HepG2 (cell line): Measurements from ENCODE around the gene MLN. TPM values are rescaled to one million over a fixed set of nuclear protein-coding genes. Genes with fewer than 3 reads are reported as not detected.
A peak's percentile ranks its signal among the peaks of the same experiment; 100 is the strongest.

Experiments used
- ATAC-seq: fragments of 200-7000 bp; cut with Tn5 transposase; 3 replicates; pipeline ENCODE4 v1.9.1; 2020; ENCODE audit warnings: mild to moderate bottlenecking, moderate library complexity
- BruUV-seq: library from RNA; stranded (reverse); fragments of 400-500 nt; replicated peaks from 2 replicates; lab custom pipeline; 2021; lab: Mats Ljungman, UMichigan
- CTCF ChIA-PET: fragments of 300-600 bp; formaldehyde crosslinking; extraction: SDS; loops from one replicate; lab custom pipeline; 2021; ENCODE audit warnings: low total read pairs, inconsistent platforms, low intra/inter-chr PET ratio; lab: Yijun Ruan, JAX
- POLR2A ChIA-PET: fragments of 350-600 bp; sonication (Branson Sonifier 250); formaldehyde crosslinking; loops from one replicate; lab custom pipeline; 2020; ENCODE audit warnings: antibody characterized with exemption, inconsistent platforms; lab: Yijun Ruan, JAX
- DNase-seq: peaks from one replicate; pipeline ENCODE4 v3.0.0-alpha.2; 2015; ENCODE audit warnings: low spot score
- FAIRE-seq: peaks from 3 replicates; lab custom pipeline; 2011; peaks lifted over from hg19 to GRCh38; lab: Jason Lieb, UNC
- H2AFZ ChIP-seq: one replicate; pipeline ENCODE4 v1.6.1; 2011; ENCODE audit warnings: low read length, inconsistent platforms
- H3K27ac ChIP-seq: fragments of 300-600 bp; 3 replicates; pipeline ENCODE4 v1.8.0; 2011; ENCODE audit warnings: mixed run types, mild to moderate bottlenecking, mixed read lengths, low read length, inconsistent platforms; ENCODE audit not compliant: insufficient read depth; ENCODE audit errors: extremely low read length
- H3K27me3 ChIP-seq, 2 experiments: fragments of 200-600 bp in 1 of 2; 2 replicates in 1 of 2; 3 replicates in 1 of 2; pipeline versions ENCODE4 v1.6.0 to v1.8.0; 2011; ENCODE audit warnings: low read length in 2 of 2, mild to moderate bottlenecking in 2 of 2, moderate library complexity in 2 of 2, inconsistent platforms in 1 of 2; ENCODE audit not compliant: insufficient read depth in 2 of 2, control insufficient read depth in 1 of 2
- H3K36me3 ChIP-seq, 2 experiments: fragments of 200-600 bp in 1 of 2; replicated peaks in 1 of 2; 2 replicates in 1 of 2; 3 replicates in 1 of 2; pipeline versions ENCODE4 v1.5.1 to v1.8.0; 2011; ENCODE audit warnings: low read length in 2 of 2, inconsistent platforms in 1 of 2; ENCODE audit not compliant: insufficient read depth in 2 of 2, control insufficient read depth in 1 of 2
- H3K4me1 ChIP-seq: 2 replicates; pipeline ENCODE4 v1.5.1; 2012; ENCODE audit warnings: low read length, inconsistent platforms; ENCODE audit not compliant: insufficient read depth
- H3K4me2 ChIP-seq: 2 replicates; pipeline ENCODE4 v1.6.0; 2011; ENCODE audit warnings: low read depth, low read length, inconsistent platforms
- H3K4me3 ChIP-seq, 3 experiments: fragments of 200-600 bp in 1 of 3; sonication (generic), shearing (Covaris generic) in 1 of 3; replicated peaks in 1 of 3; 2 replicates each; pipeline ENCODE4 v1.5.1; 2011 to 2016; ENCODE audit warnings: low read length in 3 of 3, inconsistent platforms in 2 of 3, low read depth in 2 of 3, mild to moderate bottlenecking in 2 of 3, control low read depth in 1 of 3, mixed read lengths in 1 of 3; ENCODE audit not compliant: insufficient read depth in 1 of 3
- H3K79me2 ChIP-seq: one replicate; pipeline ENCODE4 v1.6.1; 2011; ENCODE audit warnings: low read length, inconsistent platforms; ENCODE audit not compliant: insufficient read depth
- H3K9ac ChIP-seq: 2 replicates; pipeline ENCODE4 v1.6.0; 2011; ENCODE audit warnings: mild to moderate bottlenecking, low read depth, low read length, inconsistent platforms; ENCODE audit not compliant: insufficient read depth
- H3K9me3 ChIP-seq: 2 replicates; pipeline ENCODE4 v1.5.1; 2012; ENCODE audit warnings: mild to moderate bottlenecking, low read length
- H4K20me1 ChIP-seq: 2 replicates; pipeline ENCODE4 v1.6.0; 2011; ENCODE audit warnings: inconsistent platforms, mild to moderate bottlenecking, low read length, moderate library complexity; ENCODE audit not compliant: insufficient read depth
- FOXA1 ChIP-seq, 2 experiments: fragments of 450-650 bp in 1 of 2; sonication (generic) in 1 of 2; formaldehyde crosslinking in 1 of 2; IDR thresholded peaks; 2 replicates each; pipeline versions ENCODE4 v1.4.0 to v1.6.1; 2016 to 2020; ENCODE audit warnings: missing genetic modification reagents in 1 of 2
- MAFF ChIP-seq: IDR thresholded peaks from 2 replicates; pipeline ENCODE4 v1.6.1; 2011; ENCODE audit warnings: low read depth, low read length, improper control_type of control experiment
- MAFK ChIP-seq, 2 experiments: IDR thresholded peaks in 1 of 2; conservative IDR thresholded peaks in 1 of 2; 2 replicates each; pipeline ENCODE4 v1.6.1; 2011; ENCODE audit warnings: improper control_type of control experiment in 2 of 2, low read length in 2 of 2
- RNF2 ChIP-seq: fragments of 450-650 bp; conservative IDR thresholded peaks from 2 replicates; pipeline ENCODE4 v1.6.1; 2016; ENCODE audit warnings: low read depth
- ZBTB3 ChIP-seq: sonication (generic); formaldehyde crosslinking; IDR thresholded peaks from 2 replicates; pipeline ENCODE4 v1.4.0; 2020; ENCODE audit warnings: low read depth, mild to moderate bottlenecking, moderate library complexity, missing genetic modification reagents, borderline replicate concordance
- ZKSCAN8 ChIP-seq: IDR thresholded peaks from 2 replicates; pipeline ENCODE4 v1.6.1; 2016; ENCODE audit warnings: borderline replicate concordance, missing genetic modification reagents, missing compliant biosample characterization
- ZNF143 ChIP-seq: sonication (generic); formaldehyde crosslinking; IDR thresholded peaks from 2 replicates; pipeline ENCODE4 v1.4.0; 2020; ENCODE audit warnings: missing genetic modification reagents
- ZNF17 ChIP-seq: sonication (generic); formaldehyde crosslinking; IDR thresholded peaks from 2 replicates; pipeline ENCODE4 v1.5.0; 2020; ENCODE audit warnings: mild to moderate bottlenecking, missing genetic modification reagents
- ZNF335 ChIP-seq: sonication (generic); formaldehyde crosslinking; IDR thresholded peaks from 2 replicates; pipeline ENCODE4 v1.4.0; 2020; ENCODE audit warnings: missing genetic modification reagents
- ZNF468 ChIP-seq: sonication (generic); formaldehyde crosslinking; IDR thresholded peaks from 2 replicates; pipeline ENCODE4 v1.8.0; 2022; ENCODE audit warnings: mild to moderate bottlenecking, moderate library complexity, missing genetic modification reagents
- ZNF567 ChIP-seq: sonication (generic); formaldehyde crosslinking; IDR thresholded peaks from 2 replicates; pipeline ENCODE4 v1.8.1; 2023; ENCODE audit warnings: mild to moderate bottlenecking, missing genetic modification reagents, borderline replicate concordance
- ZNF605 ChIP-seq: sonication (generic); formaldehyde crosslinking; IDR thresholded peaks from 2 replicates; pipeline ENCODE4 v1.8.0; 2022; ENCODE audit warnings: mild to moderate bottlenecking, missing genetic modification reagents
- ZNF776 ChIP-seq: sonication (generic); formaldehyde crosslinking; IDR thresholded peaks from 2 replicates; pipeline ENCODE4 v1.4.0; 2020; ENCODE audit warnings: mild to moderate bottlenecking, missing genetic modification reagents
- WGBS: methylation state at CpG from one replicate; pipeline ENCODE4 v1.1.6; 2017; ENCODE audit warnings: low lambda C conversion rate; 5-methylcytosine and 5-hydroxymethylcytosine counted together
- in situ Hi-C: cut with HindIII; loops from 2 replicates; pipeline ENCODE4 v1.10.0; 2017; ENCODE audit warnings: low pct_unique_long_range_greater_than_20kb; ENCODE audit not compliant: extremely low pct_ligation_motif_present
- intact Hi-C: fragments of 100-400 bp; cut with micrococcal nuclease; formaldehyde crosslinking; loops from one replicate; pipeline ENCODE4 v1.10.0; 2022; ENCODE audit not compliant: unreplicated experiment
- polyA plus RNA-seq, 8 experiments: library from polyadenylated mRNA; depleted of rRNA in 3 of 8; stranded (reverse) in 7 of 8; unstranded in 1 of 8; fragments of >200 nt; fragmentation: Illumina TruSeq in 4 of 8; extraction: Trizol in 4 of 8; gene quantifications; 2 replicates each; pipeline versions ENCODE4 v1.2.1 to v1.2.3, GENCODE V29; 2011 to 2016; ENCODE audit warnings: low read depth in 4 of 8, missing spikeins in 1 of 8, mixed read lengths in 1 of 8; ENCODE audit not compliant: insufficient read depth in 1 of 8
- total RNA-seq, 5 experiments: library from RNA; depleted of rRNA; stranded (reverse); fragments of >200 nt; fragmentation: Illumina TruSeq; extraction: Trizol; gene quantifications; 2 replicates each; pipeline ENCODE4 v1.2.3, GENCODE V29; 2016; ENCODE audit warnings: low read depth in 1 of 5
- TF ChIP-seq, protein P1 (sequence below): IDR thresholded peaks from 2 replicates; pipeline ENCODE4 v1.6.1; 2016
- TF ChIP-seq, protein P2 (sequence below): sonication (generic); formaldehyde crosslinking; IDR thresholded peaks from 2 replicates; pipeline ENCODE4 v1.4.0; 2020; ENCODE audit warnings: missing genetic modification reagents
- TF ChIP-seq, protein P3 (sequence below): IDR thresholded peaks from 2 replicates; pipeline ENCODE4 v1.6.1; 2018; ENCODE audit warnings: missing genetic modification reagents, mild to moderate bottlenecking, missing compliant biosample characterization
- TF ChIP-seq, protein P4 (sequence below): sonication (generic); formaldehyde crosslinking; conservative IDR thresholded peaks from 2 replicates; pipeline ENCODE4 v1.8.0; 2022; ENCODE audit warnings: missing genetic modification reagents
- TF ChIP-seq, protein P5 (sequence below): IDR thresholded peaks from 2 replicates; pipeline ENCODE4 v1.6.1; 2016; ENCODE audit warnings: mild to moderate bottlenecking
- TF ChIP-seq, protein P6 (sequence below): sonication (generic); formaldehyde crosslinking; IDR thresholded peaks from 2 replicates; pipeline ENCODE4 v1.8.1; 2023; ENCODE audit warnings: mild to moderate bottlenecking, missing genetic modification reagents

The MLN gene
- total and polyA plus RNA-seq, 2 of the 13 experiments (the other 11 are each of a cell fraction or from before 2014, with no cell fraction given), result not detected

DNA sequence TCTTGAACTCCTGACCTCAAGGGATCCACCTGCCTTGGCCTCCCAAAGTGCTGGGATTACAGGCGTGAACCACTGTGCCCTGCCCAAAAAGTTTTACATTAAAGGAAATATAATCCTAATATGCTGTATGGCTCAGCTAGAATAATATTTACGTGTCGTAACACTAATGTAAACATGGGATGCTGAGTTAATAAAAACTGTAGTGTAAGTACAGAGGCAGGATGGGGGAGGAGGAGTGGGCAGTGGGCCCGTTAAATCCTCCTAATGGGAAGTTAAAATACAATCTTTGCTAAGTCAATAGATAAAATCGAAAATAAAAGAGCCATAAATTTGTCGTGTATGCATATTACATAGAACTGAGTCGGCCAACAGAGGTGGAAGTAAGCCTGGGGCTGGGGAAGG is 45.0 kb downstream of the MLN start:
- 2% methylated on average over 7 of the region's 7 CpGs for WGBS
- ChIA-PET POLR2A (interaction anchor here (1.8 to 3.9 kb wide), 3 partner anchors 8 to 47 kb away, joined by 5 to 48 read pairs (median 39); partner anchors contain the start of genes IP6K3 and UQCC2), CTCF (no interaction called here)
- no TSS peak for BruUV-seq
- no peaks in the 10 kb centered on the region for H4K20me1 ChIP-seq
- H2AFZ ChIP-seq, result no peak overlapping the region
- no peaks in the 10 kb centered on the region for H3K9me3 ChIP-seq
- H3K79me2 ChIP-seq, result no peaks in the 10 kb centered on the region
- H3K9ac ChIP-seq, result no peak overlapping the region
- DNase-seq (no peak), ATAC-seq (no peak), FAIRE-seq (no peak)
- H3K27me3 ChIP-seq, result peaks cover 0 to 6% of the 10 kb centered on the region in 2 experiments; a peak in 3 of 5 replicates
- peaks cover 36% of the 10 kb centered on the region for H3K4me1 ChIP-seq
- intact Hi-C loops, result no loop called here
- no peak overlapping the region for H3K4me3 ChIP-seq
- H3K4me2 ChIP-seq, result no peak overlapping the region
- H3K36me3 ChIP-seq, result no peaks in the 10 kb centered on the region
- in situ Hi-C loops, result no loop called here
- no peak overlapping the region for H3K27ac ChIP-seq
- TF ChIP-seq, protein P1, sequence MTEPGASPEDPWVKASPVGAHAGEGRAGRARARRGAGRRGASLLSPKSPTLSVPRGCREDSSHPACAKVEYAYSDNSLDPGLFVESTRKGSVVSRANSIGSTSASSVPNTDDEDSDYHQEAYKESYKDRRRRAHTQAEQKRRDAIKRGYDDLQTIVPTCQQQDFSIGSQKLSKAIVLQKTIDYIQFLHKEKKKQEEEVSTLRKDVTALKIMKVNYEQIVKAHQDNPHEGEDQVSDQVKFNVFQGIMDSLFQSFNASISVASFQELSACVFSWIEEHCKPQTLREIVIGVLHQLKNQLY, result no peak
- TF ChIP-seq, protein P2, sequence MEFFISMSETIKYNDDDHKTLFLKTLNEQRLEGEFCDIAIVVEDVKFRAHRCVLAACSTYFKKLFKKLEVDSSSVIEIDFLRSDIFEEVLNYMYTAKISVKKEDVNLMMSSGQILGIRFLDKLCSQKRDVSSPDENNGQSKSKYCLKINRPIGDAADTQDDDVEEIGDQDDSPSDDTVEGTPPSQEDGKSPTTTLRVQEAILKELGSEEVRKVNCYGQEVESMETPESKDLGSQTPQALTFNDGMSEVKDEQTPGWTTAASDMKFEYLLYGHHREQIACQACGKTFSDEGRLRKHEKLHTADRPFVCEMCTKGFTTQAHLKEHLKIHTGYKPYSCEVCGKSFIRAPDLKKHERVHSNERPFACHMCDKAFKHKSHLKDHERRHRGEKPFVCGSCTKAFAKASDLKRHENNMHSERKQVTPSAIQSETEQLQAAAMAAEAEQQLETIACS, result no peak
- TF ChIP-seq ZNF567 (CRISPR knock-in tag), result no peak
- TF ChIP-seq ZKSCAN8 (CRISPR knock-in tag), result no peak
- no peak for TF ChIP-seq ZNF17 (CRISPR knock-in tag)
- TF ChIP-seq RNF2, result no peak
- TF ChIP-seq ZNF776, result no peak
- no peak for TF ChIP-seq ZNF335
- no peak for TF ChIP-seq ZNF605
- TF ChIP-seq, protein P3, sequence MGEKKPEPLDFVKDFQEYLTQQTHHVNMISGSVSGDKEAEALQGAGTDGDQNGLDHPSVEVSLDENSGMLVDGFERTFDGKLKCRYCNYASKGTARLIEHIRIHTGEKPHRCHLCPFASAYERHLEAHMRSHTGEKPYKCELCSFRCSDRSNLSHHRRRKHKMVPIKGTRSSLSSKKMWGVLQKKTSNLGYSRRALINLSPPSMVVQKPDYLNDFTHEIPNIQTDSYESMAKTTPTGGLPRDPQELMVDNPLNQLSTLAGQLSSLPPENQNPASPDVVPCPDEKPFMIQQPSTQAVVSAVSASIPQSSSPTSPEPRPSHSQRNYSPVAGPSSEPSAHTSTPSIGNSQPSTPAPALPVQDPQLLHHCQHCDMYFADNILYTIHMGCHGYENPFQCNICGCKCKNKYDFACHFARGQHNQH, result no peak
- no peak for TF ChIP-seq ZNF143
- no peak for TF ChIP-seq ZBTB3 (CRISPR knock-in tag)
- peak; percentile 14; the same call in 1 of the 2 replicates for TF ChIP-seq MAFF
- TF ChIP-seq, protein P4, sequence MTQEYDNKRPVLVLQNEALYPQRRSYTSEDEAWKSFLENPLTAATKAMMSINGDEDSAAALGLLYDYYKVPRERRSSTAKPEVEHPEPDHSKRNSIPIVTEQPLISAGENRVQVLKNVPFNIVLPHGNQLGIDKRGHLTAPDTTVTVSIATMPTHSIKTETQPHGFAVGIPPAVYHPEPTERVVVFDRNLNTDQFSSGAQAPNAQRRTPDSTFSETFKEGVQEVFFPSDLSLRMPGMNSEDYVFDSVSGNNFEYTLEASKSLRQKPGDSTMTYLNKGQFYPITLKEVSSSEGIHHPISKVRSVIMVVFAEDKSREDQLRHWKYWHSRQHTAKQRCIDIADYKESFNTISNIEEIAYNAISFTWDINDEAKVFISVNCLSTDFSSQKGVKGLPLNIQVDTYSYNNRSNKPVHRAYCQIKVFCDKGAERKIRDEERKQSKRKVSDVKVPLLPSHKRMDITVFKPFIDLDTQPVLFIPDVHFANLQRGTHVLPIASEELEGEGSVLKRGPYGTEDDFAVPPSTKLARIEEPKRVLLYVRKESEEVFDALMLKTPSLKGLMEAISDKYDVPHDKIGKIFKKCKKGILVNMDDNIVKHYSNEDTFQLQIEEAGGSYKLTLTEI, result no peak
- TF ChIP-seq, protein P5, sequence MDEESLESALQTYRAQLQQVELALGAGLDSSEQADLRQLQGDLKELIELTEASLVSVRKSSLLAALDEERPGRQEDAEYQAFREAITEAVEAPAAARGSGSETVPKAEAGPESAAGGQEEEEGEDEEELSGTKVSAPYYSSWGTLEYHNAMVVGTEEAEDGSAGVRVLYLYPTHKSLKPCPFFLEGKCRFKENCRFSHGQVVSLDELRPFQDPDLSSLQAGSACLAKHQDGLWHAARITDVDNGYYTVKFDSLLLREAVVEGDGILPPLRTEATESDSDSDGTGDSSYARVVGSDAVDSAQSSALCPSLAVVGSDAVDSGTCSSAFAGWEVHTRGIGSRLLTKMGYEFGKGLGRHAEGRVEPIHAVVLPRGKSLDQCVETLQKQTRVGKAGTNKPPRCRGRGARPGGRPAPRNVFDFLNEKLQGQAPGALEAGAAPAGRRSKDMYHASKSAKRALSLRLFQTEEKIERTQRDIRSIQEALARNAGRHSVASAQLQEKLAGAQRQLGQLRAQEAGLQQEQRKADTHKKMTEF (CRISPR knock-in tag), result no peak
- TF ChIP-seq MAFK (conservative IDR thresholded peaks at IDR 0.05 in 1 of 2, IDR thresholded peaks at IDR 0.05 in 1 of 2; ENCODE audit: low read length in 2 of 2), result peak in 1 of 2 experiments; percentile 28; a peak in 3 of 4 replicates
- TF ChIP-seq FOXA1 (IDR thresholded peaks at IDR 0.05), result no peak
- peak; percentile 38; the same call in 1 of the 2 replicates for TF ChIP-seq FOXA1 (CRISPR knock-in tag; IDR thresholded peaks at IDR 0.05)
- TF ChIP-seq, protein P6, sequence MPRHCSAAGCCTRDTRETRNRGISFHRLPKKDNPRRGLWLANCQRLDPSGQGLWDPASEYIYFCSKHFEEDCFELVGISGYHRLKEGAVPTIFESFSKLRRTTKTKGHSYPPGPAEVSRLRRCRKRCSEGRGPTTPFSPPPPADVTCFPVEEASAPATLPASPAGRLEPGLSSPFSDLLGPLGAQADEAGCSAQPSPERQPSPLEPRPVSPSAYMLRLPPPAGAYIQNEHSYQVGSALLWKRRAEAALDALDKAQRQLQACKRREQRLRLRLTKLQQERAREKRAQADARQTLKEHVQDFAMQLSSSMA (CRISPR knock-in tag), result no peak
- TF ChIP-seq ZNF468 (CRISPR knock-in tag), result no peak
